Nucleus accumbens (tissue), 56 donors: ENCODE measurements around the gene PSME3IP1.

Experiments used
- DNase-seq, 56 donors: peaks; one replicate each; lab custom pipeline; 2025; lab: John Stamatoyannopoulos, UW

Gene PSME3IP1, protein sequence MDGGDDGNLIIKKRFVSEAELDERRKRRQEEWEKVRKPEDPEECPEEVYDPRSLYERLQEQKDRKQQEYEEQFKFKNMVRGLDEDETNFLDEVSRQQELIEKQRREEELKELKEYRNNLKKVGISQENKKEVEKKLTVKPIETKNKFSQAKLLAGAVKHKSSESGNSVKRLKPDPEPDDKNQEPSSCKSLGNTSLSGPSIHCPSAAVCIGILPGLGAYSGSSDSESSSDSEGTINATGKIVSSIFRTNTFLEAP

DNA sequence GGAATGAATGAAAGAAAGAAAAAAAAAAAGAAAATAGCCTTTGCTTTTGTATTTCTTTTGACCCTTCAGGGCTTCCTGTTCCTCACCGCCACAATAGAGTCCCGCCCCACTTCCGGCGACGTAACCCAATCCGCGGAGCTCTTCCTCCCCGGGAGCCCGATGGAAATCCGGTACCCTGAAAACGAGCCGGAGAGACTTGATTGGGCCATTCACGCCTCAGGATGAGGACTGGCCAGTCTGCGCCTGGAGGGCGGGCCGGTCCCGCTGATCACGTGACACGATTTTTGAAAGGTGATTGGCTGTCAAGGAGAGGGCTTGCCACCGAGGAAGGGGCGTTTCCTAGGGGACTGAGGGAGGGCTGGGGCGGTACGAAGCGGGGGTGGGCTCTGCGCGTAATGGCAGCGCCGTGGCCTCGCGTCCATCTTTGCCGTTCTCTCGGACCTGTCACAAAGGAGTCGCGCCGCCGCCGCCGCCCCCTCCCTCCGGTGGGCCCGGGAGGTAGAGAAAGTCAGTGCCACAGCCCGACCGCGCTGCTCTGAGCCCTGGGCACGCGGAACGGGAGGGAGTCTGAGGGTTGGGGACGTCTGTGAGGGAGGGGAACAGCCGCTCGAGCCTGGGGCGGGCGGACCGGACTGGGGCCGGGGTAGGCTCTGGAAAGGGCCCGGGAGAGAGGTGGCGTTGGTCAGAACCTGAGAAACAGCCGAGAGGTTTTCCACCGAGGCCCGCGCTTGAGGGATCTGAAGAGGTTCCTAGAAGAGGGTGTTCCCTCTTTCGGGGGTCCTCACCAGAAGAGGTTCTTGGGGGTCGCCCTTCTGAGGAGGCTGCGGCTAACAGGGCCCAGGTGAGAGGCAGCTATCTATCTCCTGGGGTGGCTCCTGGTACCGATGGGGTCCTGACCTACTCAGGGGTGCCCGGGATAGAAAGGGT, at the start of gene PSME3IP1, which contains the start of gene RSPRY1:
TSS of gene PSME3IP1 (minus strand) at position 95 of the 927 bp plus-strand sequence. CDS start 12,185 bp downstream, outside the sequence.
TSS of gene RSPRY1 (plus strand) at position 385 of the 927 bp plus-strand sequence. CDS start 18,330 bp downstream, outside the sequence.
- peak; percentile 91 to 100 (median 99) for DNase-seq

DNA sequence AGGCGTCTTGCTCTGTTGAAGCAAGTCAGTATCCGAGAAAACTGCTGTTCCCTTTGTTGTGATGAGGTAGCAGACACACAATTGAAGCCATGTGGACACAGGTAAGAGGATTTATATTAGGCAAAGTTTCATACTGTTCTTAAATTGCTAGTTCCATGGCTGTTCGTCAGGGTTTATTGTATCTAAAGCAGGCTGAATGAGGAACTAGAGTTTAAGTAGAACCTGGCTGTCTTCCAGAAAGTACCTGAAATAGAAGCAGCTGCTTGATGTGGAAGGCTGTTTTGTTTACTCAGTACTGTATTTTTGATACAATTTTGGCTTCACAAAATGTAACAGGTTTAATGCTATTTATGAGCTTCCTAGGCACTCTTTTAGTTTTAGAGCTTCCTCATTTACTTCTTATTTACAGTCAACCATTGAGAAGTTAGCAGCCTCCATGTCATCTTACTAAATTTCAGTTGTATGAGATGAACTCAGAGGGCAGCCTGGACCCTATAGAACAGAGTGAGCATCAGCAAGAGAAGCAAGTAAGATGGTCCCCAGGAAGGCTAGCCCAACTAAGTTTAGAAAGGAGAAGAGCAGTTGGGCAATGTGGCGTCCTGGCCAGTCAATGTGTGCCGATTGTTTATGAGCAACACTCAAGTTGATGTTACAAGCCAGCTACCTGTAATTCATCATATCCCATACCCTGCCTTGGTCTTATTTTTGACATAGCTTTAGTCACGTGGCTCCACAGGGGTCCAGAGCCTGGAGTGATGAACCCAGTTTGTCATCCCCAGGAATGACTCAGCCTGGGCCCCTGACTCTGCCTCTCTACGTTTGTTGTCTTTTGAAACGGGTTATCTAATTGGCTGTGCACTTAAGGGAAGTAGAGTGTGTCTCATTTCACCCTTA, 49.5 kb upstream of the PSME3IP1 start:
- DNase-seq: no peak

DNA sequence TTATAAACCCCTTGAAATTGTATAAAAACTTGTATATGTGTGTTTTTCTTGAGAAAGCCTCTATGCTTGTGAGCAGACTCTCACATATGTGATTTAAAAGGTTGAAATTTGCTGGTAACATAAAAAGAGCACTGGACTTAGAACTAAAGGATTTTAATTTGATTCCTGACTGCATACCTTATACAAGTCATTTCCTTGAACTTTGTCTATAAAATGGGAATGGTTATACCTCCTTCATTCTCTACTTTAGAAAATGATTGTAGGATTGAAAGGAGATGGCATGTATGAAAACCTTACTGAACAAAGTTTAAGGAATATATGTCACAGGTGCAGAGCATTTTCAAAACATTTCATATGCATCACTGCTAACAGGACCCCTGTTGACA, 48.9 kb upstream of the PSME3IP1 start:
- no peak for DNase-seq

DNA sequence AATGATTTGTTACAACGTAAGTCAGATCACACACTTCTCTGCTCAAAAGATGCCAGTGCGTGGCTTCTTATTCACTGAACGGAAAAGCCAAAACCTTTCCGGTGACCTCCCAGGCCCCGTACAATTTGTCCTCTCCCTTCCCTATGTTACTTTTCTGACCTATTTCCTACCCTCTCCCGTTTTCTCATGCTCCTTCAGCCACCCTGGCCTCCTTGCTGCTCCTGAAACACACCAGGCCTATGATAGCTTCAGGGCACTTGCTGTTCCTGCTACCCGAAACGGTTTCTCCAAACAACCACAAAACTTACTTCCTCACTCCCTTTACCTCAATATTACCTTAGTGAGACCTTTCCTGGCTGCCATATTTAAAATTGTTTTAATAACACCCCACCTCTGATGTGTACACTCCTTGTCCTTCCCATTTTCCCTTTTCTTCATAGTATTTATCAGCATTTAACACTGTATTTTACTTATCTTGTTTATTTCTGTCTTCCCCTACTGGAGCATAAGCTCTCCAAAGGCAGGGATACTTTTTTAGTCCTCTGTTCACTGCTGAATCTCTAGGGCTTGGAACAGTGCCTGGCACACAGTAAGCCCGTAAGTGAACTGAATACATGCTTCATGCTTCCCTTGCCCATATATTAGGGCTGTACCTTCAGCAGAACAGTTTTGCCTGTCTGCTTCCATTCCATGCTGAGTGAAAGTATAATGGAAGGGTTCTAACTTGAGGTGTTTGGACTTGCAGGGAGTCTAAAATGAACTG, 48.3 kb upstream of the PSME3IP1 start:
- no peak for DNase-seq

DNA sequence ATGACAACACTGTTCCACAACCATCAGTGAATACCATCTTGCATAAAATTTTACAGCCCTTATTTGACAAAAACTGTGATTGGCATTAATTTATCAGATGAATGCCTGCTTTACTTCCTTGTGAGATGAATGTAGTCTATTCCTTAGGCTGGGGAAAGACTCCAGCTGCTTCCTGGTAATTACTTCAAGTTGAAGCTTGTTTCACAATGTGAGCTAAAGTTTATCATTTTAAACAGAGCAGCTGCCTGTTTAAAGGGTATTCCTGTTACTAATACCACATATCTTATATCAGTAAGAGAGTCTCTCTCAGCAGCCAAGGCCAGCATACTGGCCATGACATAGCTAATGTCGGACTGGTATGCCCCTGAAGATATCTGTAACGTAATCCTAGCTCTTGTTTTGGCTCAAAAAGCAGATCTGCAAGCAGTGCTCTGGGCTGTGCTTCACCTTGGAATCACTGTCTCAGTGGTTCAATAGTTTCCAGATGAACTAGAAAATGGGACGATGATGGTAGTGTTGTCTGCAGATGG, 46.0 kb upstream of the PSME3IP1 start:
- no peak for DNase-seq

DNA sequence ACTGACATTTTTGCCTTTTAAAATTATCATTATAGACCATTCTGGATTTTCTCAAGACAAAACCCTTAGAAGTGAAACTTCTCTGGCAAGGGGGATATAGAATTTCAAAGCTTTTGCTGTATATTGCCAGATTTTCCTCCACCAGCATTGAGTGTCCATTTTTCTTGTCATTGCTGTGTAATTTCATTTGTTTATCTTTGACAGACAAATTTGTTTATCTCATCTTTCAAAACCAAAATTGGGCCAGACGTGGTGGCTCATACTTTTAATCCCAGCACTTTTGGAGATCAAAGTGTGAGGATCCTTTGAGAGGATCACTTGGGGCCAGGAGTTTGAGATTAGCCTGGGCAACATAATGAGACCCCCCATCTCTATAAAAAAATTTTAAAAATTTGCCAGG, 43.2 kb upstream of the PSME3IP1 start:
- no peak for DNase-seq

DNA sequence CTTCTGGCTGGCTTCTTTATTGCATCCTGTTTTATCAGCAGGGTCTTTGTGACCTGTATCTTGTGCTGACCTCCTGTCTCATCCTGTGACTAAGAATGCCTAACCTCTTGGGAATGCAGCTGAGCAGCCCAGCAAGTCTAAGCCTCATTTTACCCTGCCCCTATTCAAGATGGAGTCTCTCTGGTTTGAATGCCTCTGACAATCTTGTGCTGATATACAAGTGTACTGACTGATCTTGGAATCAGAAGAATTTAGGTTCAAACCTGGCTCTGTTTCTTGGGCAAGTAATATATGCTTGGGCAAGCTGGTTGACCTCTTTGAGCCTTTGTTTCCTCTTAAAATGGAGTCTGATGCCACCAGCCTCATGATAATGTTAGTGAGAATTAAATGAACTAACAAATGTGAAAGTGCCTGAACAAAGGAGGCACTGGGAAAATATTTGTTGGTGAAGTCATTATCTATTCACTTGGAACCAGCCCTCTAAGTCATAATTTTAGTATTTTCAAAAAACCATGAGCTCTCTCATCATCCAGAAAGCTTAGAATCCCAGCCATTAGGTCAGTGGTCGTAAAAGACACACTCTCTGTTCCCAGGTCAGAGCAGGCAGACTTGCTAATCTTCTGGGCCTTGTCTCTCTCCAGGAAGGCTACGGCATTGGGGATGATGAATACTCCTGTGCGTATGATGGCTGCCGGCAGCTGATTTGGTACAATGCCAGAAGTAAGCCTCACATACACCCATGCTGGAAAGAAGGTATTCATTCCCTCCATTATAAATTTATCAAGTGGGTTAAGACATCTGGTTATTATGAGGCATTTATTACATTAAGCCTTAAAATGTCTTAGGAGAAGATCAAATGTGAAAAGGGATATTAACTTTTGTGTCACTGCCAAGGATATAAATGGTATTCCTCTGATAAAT, 41.1 kb upstream of the PSME3IP1 start:
- DNase-seq: no peak

DNA sequence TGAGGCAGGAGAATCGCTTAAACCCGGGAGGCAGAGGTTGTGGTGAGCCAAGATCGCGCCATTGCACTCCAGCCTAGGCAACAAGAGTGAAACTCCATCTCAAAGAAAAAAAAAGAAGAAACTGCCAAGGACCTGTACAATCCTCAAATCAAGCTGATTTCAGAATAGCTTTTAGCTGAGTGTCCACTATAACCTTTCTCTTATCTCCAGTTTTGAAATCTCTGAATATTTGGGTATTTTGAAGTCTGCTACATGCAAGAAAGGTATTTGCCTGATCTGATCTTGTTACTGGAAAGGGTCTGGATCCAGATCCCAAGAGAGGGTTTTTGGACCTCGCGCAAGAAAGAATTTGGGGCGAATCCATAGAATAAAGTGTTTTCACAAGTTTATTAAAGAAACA, 40.1 kb upstream of the PSME3IP1 start:
- DNase-seq: no peak

DNA sequence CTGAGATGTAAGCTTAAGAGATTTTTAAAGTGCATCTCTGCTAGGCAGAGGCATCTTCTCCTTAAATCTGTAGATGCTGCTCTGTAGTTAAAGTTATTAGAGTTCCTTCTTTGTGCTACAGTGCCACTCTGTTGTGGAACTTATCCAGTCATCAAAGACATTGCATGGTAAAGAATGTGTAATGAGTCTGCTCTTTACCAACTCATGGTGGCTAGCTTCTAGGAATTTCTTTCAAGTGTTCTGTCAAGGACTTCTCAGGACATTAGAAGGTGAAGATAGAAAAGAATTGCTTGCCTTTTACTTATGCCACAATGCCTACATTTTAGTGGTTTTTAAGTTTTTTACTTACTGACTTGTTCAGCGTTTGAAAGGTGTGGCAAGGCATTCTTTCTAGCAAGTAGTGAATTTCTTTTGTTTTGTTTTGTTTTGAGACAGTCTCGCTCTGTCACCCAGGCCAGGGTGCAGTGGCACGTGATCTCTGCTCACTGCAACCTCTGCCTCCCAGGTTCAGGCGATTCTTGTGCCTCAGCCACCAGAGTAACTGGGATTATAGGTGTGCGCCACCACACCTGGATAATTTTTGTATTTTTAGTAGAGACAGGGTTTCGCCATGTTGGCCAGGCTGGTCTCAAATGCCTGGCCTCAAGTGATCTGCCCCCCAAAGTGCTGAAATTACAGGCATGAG, 39.0 kb upstream of the PSME3IP1 start:
- no peak for DNase-seq

DNA sequence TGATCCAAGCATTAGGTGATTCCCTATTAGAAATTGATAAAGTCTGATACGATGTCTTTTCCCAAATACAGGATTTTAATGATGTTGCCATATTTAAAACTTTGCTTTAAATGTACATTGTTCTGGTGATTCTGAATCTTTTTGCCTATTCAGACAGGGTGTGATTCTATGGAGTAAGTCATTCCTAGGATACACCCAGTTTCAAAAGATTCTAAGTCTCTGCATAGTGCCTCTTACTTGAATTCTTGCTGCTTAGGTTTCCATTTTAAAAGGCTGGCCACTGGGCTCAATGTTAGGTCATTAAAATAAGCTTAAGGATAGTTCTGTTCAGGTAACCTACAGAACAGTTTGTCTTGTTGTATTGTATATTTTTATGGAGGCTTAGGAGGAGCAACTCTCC, 37.2 kb upstream of the PSME3IP1 start:
- no peak for DNase-seq

DNA sequence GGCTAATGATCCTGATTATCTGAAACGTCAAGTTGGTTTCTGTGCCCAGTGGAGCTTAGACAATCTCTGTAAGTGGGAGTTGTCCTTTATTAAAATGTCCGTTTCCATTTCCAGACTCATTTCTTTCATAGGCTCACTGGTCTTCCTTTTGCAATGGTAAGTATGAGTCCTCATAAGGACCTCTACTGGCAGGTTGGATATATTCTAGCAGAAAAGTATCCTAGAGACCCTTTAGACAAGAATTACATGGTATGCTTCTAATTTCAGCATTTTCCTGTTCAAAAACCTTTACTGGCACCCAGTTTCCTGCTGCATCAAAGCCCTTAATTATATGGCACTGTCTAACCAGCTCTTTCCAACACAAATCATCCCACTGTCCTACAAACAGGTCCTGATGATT, 31.1 kb upstream of the PSME3IP1 start:
- DNase-seq: no peak

DNA sequence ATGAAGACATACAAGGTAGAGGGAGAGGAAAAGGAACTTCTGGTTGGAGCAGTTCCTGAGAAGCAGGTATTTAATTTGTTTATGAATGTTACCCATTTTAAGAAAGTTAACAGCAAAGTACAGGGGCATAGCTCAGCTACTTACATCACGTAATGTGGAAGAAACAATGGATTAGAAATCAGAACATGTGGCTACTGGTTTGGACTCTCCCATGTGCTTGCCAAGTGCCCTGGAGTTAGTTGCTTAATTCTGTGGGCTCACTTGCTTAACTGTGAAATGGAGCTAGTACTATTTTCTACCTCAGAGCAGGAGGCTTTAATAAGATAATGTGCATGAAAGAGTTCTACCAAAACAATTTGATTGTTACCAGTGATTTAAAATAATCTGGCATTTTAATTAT, 27.6 kb upstream of the PSME3IP1 start:
- DNase-seq: no peak

DNA sequence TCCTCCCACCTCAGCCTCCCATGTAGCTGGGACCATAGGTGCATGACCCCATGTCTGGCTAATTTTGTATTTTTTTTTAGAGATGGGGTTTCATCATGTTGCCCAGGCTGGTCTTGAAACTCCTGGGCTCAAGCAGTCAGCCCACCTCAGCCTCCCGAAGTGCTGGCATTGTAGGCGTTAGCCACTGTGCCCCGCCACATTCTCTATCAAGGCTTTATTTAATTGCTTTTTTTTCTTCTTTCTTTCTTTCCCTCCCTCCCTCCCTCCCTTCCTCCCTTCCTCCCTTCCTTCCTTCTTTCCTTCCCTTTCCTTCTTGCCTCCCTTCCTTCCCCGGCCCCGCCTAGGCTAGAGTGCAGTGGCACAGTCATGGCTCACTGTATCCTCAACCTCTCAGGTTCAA, 23.9 kb upstream of the PSME3IP1 start:
- no peak for DNase-seq

DNA sequence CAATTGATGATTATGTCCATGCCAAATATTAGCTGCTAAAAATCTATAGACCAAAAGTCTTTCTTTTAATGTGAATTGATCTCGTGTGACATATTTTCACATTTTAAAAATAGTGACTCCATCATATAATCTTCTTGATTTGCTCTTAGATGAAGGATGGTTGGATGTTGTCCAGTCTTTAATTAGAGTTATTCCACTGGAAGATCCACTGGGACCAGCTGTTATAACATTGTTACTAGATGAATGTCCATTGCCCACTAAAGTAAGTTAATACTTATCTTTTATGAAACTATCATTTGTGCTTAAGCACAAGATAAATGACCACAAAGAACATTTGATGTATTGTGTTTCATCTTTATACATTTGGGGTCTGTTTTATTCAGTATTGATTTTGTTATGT, 23.1 kb upstream of the PSME3IP1 start:
- DNase-seq: no peak

DNA sequence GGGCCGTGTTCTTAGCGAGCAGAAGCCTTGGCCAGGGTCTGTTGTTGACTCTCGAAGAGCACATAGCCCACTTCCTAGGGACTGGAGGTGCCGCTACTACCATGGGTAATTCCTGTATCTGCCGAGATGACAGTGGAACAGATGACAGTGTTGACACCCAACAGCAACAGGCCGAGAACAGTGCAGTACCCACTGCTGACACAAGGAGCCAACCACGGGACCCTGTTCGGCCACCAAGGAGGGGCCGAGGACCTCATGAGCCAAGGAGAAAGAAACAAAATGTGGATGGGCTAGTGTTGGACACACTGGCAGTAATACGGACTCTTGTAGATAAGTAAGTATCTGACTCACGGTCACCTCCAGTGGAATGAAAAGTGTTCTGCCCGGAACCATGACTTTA, 18.8 kb upstream of the PSME3IP1 start:
- DNase-seq: no peak

DNA sequence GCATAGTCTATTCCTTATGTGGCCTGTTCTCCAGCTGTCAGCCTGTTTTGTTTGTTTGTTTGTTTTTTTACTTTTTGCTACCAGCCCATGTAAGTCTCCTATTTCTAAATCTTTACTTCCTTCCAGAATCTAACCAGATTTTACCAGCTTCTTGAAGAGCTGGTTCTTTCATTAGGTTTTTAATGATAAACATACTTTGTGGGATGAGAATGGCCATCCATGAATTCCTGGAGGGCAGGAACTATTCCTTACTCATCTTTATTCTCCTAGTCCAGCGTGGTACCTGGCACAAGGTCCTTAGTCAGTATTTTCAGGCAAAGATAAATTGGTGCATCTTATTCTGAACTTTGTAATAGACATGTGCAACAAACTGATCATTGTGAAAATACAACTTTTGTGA, 17.6 kb upstream of the PSME3IP1 start:
- DNase-seq: no peak

DNA sequence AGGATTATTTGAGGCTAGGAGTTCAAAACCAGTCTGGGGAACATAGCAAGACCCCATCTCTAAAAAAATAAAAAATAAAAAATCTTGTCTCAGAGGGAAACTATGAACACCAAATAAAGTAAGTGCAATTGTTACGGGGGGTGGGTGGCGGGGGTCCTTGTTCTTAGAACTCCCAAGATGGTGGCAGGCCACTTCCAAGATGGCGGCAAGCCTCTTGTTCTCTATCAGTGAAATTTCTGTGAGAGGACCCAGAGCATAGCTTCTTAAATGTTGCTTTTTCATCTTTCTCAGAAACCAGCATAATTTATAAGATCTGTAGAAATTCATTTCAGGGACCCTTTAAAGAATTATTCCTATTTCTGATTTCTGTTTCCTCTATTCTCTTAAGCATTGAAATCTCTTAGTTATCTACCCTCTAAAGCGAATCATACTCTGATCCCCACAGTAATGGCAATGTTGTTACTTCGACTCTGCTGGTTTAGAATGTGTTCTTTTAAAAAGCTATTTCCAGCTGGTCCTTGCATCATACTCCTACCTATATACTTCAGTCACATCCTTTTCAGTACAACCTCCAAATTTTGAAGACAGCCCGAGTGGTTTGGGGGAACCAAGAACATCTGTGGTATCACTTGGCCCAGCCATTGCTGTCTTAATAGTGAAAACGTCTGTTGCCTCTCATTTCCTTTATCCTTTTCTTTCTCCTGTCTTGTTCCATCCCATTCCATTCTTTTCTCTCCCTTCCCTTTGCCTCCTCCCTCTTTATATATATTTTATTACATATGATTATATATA, 16.5 kb upstream of the PSME3IP1 start:
- no peak for DNase-seq
